Muscle layer of duodenum (tissue), 2 donors: Measurements from ENCODE around the gene MEG3.
"Not testable (repeated sequence)": the region's sequence is repeated elsewhere in the genome, so short reads cannot be mapped to it uniquely, and the experiment has no call there.

ENCODE experiments used
- H3K27ac ChIP-seq: one replicate; pipeline ENCODE4 v1.7.0; 2013; ENCODE audit warnings: mild to moderate bottlenecking, low read length
- H3K27me3 ChIP-seq: one replicate; pipeline ENCODE4 v1.7.0; 2013; ENCODE audit warnings: low read depth, mild to moderate bottlenecking, control low read depth, low read length
- H3K36me3 ChIP-seq, 2 donors: one replicate each; pipeline ENCODE4 v1.7.0; 2013; ENCODE audit warnings: low read length in 2 of 2, control low read depth in 1 of 2, mild to moderate bottlenecking in 1 of 2; ENCODE audit not compliant: insufficient read depth in 2 of 2, control insufficient read depth in 1 of 2
- H3K4me1 ChIP-seq, 2 donors: one replicate each; pipeline ENCODE4 v1.7.0; 2013; ENCODE audit warnings: low read length in 2 of 2, mild to moderate bottlenecking in 2 of 2, control low read depth in 1 of 2, moderate library complexity in 1 of 2; ENCODE audit not compliant: insufficient read depth in 2 of 2, control insufficient read depth in 1 of 2
- H3K4me3 ChIP-seq, 2 donors: one replicate each; pipeline ENCODE4 v1.7.0; 2013; ENCODE audit warnings: low read length in 2 of 2, low read depth in 1 of 2, mild to moderate bottlenecking in 1 of 2
- H3K9me3 ChIP-seq, 2 donors: one replicate each; pipeline ENCODE4 v1.7.0; 2013; ENCODE audit warnings: low read length in 2 of 2, control low read depth in 1 of 2, mild to moderate bottlenecking in 1 of 2; ENCODE audit not compliant: control insufficient read depth in 1 of 2
- donor health status: healthy.

The MEG3 gene

DNA sequence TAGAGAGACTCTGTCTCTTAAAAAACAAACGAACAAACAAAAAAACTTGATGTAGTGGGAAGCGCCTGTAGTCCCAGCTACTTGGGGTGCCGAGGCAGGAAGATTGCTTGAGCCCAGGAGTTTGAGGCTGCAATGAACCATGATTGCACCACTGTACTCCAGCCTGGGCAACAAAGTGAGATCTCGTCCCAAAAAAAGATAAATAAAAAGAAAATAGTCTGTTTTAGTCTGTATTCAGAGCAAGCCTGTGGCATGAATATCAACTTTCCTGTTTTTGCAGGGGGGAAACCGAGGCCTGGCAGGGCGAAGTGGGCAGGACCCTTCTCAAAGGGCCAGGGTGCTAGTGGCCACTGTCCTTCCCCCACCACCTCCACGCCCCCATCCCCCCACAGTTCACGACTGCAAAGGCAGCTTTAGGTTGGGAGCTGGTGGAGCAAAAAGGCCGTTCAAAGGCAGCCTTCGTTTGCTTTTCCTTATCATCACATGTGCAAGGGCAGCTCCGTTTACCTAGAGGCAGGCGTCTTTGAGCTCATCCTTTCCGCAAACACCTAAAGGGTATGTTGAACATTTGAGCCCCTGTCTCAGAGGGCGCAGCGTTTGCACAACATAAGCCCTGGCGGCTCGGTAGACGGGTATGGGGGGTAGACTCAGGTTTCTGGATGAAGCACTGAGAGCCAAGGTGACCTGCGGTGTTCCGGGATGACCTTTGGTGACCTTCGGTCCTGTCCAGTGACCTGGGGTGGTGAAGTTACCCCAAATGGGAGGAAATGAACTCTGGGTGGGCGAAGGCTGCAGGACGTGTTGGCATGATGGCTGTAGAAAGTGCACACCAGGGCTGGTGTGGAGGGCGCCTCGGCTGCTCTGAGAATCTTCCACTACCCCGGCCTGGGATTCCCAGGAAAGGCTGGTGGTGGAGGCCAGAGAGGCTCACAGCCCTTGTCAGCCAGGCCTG, 8.7 kb upstream of the MEG3 start:
- no peaks in the 10 kb centered on the region for H3K4me1 ChIP-seq
- H3K27ac ChIP-seq: no peak overlapping the region
- no peak overlapping the region for H3K4me3 ChIP-seq
- H3K9me3 ChIP-seq: no peaks in the 10 kb centered on the region
- H3K27me3 ChIP-seq: no peaks in the 10 kb centered on the region
- H3K36me3 ChIP-seq: no peaks in the 10 kb centered on the region

- H3K4me3 ChIP-seq: no peak overlapping the region
- H3K4me1 ChIP-seq: no peaks in the 10 kb centered on the region
- H3K36me3 ChIP-seq: no peaks in the 10 kb centered on the region
- H3K27ac ChIP-seq: no peak overlapping the region
- H3K27me3 ChIP-seq: no peaks in the 10 kb centered on the region
- no peaks in the 10 kb centered on the region for H3K9me3 ChIP-seq
Measured at GRCh38 chr14:100818221-100818699, 7.7 kb upstream of the MEG3 start.

DNA sequence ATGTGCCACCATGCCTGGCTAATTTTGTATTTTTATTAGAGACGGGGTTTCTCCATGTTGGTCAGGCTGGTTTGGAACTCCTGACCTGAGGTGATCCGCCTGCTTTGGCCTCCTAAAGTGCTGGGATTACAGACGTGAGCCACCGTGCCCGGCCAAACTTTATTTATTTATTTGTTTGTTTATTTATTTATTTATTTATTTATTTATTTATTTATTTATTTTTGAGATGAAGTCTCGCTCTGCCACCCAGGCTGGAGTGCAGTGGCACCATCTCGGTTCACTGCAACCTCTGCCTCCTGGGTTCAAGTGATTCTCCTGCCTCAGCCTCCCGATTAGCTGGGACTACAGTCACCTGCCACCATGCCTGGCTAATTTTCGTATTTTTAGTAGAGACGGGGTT, 7.0 kb upstream of the MEG3 start:
- not testable (repeated sequence) for H3K27ac ChIP-seq, H3K36me3 ChIP-seq, H3K9me3 ChIP-seq, H3K27me3 ChIP-seq, H3K4me3 ChIP-seq, H3K4me1 ChIP-seq

GRCh38 chr14:100819453-100819828, 6.5 kb upstream of the MEG3 start:
- Histone ChIP-seq H3K4me3 (no peak overlapping the region), H3K27ac (no peak overlapping the region), H3K36me3 (no peaks in the 10 kb centered on the region), H3K4me1 (no peaks in the 10 kb centered on the region), H3K27me3 (no peaks in the 10 kb centered on the region), H3K9me3 (no peaks in the 10 kb centered on the region)

GRCh38 chr14:100819829-100820475, 6.0 kb upstream of the MEG3 start:
- no peaks in the 10 kb centered on the region for H3K36me3 ChIP-seq
- H3K4me1 ChIP-seq: no peaks in the 10 kb centered on the region
- H3K9me3 ChIP-seq: no peaks in the 10 kb centered on the region
- no peak overlapping the region for H3K4me3 ChIP-seq
- no peak overlapping the region for H3K27ac ChIP-seq
- no peaks in the 10 kb centered on the region for H3K27me3 ChIP-seq

DNA sequence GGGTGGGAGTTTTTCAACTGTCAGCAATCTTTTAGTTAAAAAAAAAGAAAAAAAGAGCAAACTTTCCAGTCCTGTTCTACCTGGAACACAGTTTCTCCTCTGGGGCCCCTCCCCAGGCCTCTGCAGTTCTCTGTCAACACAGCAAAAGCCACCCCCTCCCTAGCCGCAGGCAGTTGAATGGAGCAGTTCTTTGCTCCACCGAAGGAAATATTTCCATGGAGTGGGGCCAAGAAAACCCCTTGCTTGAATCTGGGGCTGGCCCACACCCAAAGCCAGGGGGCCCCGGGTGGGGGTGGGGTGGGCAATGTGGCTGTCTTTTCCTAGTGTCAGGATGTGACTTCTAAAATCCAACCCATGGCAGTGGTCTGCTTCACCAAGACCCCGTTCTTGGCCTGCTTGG, 5.0 kb upstream of the MEG3 start:
- no peaks in the 10 kb centered on the region for H3K9me3 ChIP-seq
- H3K27me3 ChIP-seq: no peaks in the 10 kb centered on the region
- H3K36me3 ChIP-seq: no peaks in the 10 kb centered on the region
- H3K4me1 ChIP-seq: peaks cover 0 to 6% of the 10 kb centered on the region in 2 donors
- H3K27ac ChIP-seq: no peak overlapping the region
- H3K4me3 ChIP-seq: no peak overlapping the region

- H3K9me3 ChIP-seq: no peaks in the 10 kb centered on the region
- no peaks in the 10 kb centered on the region for H3K36me3 ChIP-seq
- no peak overlapping the region for H3K4me3 ChIP-seq
- H3K4me1 ChIP-seq: peaks cover 0 to 15% of the 10 kb centered on the region in 2 donors
- H3K27ac ChIP-seq: no peak overlapping the region
- H3K27me3 ChIP-seq: no peaks in the 10 kb centered on the region
Measured at GRCh38 chr14:100822013-100822412, 3.9 kb upstream of the MEG3 start.

- Histone ChIP-seq H3K36me3 (no peaks in the 10 kb centered on the region), H3K27me3 (no peaks in the 10 kb centered on the region), H3K9me3 (peaks cover 0 to 2% of the 10 kb centered on the region in 2 donors), H3K4me3 (no peak overlapping the region), H3K4me1 (peaks cover 0 to 15% of the 10 kb centered on the region in 2 donors), H3K27ac (no peak overlapping the region)
Measured at GRCh38 chr14:100822532-100823296, 3.2 kb upstream of the MEG3 start.

DNA sequence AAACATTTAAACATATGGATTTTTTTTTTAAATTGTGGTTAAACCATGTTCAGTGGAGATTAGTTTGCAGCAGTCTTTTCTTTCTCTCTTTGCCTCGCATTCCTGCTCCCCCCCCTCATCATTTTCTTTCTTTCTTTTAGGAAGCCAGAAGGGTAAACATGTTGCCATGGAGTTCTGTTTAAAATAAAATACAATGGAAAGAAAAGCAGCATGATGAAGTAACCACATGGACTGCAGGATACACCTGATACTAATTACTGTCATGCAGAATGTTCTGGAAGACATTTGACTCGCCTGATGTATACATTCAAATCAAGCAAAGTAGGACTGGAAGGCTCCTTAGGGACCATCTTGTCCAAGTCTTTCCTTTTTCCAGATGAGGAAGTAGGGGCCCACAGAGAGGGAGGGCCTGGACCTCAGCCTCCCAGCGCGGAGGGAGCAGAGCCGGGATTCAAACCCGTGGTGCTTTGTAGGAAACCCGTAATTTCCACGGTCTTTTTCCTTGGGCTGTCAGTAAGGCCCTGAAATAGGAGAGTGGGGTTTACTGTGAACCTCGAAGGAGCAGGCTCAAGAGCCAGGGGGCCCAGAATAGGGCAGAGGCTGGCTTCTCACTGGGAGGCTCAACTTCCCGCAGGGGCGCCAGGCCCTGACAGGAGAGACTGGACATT, 2.4 kb upstream of the MEG3 start:
- Histone ChIP-seq H3K27me3 (no peaks in the 10 kb centered on the region), H3K36me3 (no peaks in the 10 kb centered on the region), H3K27ac (no peak overlapping the region), H3K9me3 (peaks cover 0 to 8% of the 10 kb centered on the region in 2 donors), H3K4me3 (no peak overlapping the region), H3K4me1 (peaks cover 0 to 15% of the 10 kb centered on the region in 2 donors)

GRCh38 chr14:100824091-100824551, 1.8 kb upstream of the MEG3 start:
- H3K27ac ChIP-seq: no peak overlapping the region
- H3K4me1 ChIP-seq: peaks cover 0 to 15% of the 10 kb centered on the region in 2 donors
- no peaks in the 10 kb centered on the region for H3K27me3 ChIP-seq
- peaks cover 0 to 8% of the 10 kb centered on the region in 2 donors for H3K9me3 ChIP-seq
- H3K36me3 ChIP-seq: no peaks in the 10 kb centered on the region
- no peak overlapping the region for H3K4me3 ChIP-seq
